Fibroblast of peridontal ligament (primary cell): Measurements from ENCODE around the gene PRR9.
"Not testable (repeated sequence)": the region's sequence is repeated elsewhere in the genome, so short reads cannot be mapped to it uniquely, and the experiment has no call there.

Experiments
- DNase-seq: peaks from one replicate; pipeline ENCODE4 v3.0.0-alpha.2; 2010; ENCODE audit errors: extremely low read depth

PRR9 gene, protein sequence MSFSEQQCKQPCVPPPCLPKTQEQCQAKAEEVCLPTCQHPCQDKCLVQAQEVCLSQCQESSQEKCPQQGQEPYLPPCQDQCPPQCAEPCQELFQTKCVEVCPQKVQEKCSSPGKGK

DNA sequence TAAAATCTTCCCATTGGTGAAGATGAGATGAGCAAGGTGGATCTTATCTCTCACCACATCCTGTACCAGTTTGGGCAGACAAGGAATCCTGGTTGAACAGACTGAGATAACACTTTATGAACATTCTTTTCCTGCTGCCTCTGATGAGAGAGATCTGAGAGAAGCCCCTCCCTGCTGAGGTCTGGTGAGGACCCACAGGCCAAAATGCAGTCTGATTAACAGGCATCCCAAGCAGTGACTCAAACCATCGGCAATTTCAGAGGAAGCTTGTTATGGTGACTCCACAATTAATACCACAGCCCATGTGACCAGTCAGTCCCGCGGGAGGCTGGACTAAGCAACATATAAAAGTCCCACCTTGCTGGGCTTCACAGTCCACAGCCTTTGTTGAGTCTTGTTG, at the start of gene PRR9:
Gene PRR9 (plus strand): TSS at position 373 of the 400 bp plus-strand sequence. CDS start 561 bp downstream, outside the sequence.
- DNase-seq: no peak

DNA sequence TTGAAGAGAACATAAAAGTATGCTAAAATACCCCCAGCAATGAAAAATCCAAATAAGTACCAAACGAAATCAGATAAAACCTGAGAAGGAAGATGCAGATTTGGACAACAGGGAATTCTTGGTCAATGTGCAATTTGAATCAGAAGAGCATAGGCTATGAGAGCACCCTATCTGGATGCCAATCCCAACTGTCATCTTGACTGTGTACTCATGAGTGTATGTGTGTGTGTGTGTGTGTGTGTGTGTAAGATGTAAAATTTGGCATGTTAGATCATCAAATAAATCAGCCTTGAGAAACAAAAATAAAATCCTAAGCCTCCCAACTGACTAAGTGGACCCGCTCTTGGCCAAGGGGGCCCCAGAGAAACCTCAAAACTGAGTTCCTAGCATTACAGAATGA, 48.7 kb upstream of the PRR9 start:
- DNase-seq: no peak

DNA sequence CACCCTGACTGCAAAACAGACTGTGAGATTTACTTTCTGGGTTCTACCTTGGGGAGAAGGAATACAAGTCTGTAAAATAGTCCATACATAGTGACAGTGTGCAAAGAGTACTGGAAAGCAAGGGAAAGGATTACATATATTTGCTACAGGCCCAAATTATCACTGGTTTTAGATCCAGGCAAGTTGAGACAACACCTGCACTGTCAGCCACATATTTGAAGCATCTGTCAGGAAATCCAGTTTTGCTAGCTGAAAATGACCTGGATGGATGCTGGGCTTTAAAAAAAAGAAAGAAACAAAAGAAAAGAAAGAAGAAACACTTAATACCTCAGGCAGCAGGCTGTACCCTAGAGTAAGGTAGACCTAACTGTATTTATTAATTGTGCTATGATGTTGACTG, 42.8 kb upstream of the PRR9 start:
- no peak for DNase-seq

DNA sequence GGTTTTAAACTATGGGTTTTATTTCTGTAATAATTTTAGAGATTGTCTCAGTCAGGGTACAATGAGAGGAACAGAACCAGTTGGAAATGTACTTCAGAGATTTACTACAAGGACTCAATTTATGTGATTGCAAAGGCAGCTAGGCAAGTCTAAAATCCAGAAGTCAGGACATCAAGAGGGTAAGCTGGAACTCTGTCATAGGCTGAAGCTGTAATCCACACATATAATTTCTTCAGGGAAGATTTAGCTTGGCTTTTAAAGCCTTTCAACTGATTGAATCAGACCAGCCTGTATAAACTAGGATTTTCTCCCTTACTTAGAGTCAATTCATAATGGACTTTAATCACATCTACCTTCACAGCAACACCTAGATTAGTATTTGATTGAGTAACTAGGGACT, 38.5 kb upstream of the PRR9 start:
- DNase-seq: no peak

DNA sequence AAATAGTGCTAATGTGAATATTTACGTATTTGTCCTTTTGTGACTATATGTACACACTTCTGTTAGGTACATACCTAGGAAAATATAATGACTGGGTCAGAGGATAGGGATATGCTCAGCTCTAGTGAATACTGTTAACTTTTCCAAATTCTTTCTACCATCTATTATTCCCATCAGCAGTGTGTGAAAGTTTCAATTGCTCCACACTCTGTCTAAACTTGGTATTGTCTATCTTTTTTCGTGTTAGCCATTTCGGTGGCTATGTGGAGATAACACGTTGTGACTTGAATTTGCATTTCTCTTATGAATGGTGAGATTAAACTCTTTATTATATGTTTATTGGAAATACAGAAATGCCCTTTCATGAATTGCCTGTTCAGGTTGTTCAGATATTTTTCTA, 36.8 kb upstream of the PRR9 start:
- no peak for DNase-seq

DNA sequence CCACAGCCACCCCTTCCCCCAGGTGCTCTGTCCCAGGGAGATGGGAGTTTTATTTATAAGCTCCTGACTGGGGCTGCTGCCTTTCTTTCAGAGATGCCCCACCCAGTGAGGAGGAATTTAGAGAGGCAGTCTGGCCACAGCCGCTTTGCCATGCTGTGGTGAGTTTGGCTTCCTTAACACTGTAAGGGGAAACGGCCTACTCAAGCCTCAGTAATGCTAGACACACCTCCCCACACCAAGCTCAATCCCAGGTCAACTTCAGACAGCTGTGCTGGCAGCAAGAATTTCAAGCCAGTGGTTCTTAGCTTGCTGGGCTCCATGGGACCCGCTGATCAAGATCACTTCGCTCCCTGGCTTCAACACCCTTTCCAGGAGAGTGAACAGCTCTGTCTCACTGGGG, 29.1 kb upstream of the PRR9 start:
- DNase-seq: not testable (repeated sequence)

DNA sequence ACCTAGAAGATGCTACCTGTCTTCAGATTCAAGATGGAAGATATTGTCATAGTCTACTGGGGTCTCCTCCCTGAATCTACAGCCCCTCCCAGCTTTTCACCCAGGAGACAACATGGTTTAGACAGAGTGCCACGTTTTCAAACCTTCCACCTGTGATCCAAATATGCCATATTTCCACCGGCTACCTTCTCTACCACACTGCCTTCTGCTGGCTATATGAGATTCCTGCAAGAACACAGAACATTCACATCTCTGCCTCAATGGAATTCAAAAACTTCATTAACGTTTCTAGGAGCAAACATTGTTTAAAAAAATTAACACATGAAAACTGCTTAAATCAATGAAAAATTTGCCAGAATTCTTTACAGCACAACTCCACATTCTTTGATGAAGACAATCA, 27.0 kb upstream of the PRR9 start:
- DNase-seq: no peak

DNA sequence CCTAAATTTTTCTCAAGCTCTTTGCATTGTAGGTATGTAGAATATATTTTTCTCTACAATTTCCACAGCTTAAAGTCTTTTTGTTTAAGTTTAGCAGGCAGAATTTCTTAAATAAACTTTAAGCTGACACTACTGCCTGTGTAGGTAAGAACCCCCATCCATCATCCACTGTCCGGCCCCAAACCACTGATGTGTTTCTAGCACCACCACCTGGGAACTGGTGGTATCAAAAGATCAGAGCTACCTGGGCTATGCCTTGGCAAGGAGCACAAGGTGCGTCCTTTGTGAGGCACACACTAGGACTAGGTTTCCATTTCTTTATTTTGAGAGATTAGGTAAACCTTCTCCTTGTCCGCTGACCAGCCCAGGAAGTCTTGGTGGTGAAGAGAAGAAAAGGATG, 24.7 kb upstream of the PRR9 start:
- no peak for DNase-seq

DNA sequence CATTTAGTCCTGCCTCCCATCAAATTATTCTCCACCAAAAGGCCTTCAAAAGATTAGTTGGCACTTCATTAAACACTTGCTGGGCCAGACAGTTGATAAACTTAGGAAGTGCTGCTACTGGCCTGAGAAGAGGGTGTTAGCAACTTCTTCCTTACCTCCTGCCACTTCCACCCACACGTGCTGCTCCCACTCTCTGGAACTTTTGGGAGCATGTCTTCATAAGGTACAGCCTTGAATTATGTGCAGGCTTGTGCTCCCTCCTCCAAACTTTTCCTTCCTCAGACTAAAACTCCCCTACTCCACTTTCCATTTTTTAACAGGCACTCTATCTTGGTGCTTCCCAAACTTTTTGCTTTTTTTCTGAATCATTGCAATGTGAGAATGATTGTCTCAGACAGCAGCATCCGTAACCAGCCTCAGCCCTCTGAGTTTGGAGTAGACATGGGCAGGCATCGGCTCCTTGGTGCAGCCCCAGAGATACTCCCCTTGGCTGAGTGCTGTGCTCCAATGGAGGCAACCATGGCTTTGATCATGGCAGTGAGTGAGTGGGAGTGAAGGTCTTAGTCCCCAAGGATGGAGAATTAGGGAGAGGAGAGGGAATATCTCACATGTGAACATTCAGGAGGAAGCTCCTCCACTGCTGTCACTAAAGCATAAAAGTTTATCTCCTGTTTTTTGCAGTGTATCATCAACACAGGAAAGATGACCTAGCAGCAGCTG, 22.9 kb upstream of the PRR9 start:
- DNase-seq: no peak

DNA sequence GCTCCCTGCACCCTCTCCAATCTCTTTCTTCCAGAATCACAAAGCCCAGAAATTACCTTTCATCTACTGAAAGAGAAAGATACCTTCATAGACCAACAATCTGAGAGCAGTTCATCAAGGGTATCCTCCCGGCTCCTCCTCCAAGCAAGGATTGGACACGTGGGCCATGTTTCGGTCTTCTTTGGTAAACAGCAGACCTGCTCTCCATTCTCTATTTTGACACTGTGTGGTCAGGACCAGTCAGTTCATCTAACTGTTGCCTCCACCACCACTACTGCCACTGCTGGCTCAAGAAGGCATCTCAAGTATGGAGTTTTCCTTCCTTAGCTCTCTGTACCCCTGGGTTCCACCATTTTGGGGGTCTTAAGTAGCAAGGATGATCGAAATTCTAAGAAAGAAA, 22.2 kb upstream of the PRR9 start:
- DNase-seq: no peak

DNA sequence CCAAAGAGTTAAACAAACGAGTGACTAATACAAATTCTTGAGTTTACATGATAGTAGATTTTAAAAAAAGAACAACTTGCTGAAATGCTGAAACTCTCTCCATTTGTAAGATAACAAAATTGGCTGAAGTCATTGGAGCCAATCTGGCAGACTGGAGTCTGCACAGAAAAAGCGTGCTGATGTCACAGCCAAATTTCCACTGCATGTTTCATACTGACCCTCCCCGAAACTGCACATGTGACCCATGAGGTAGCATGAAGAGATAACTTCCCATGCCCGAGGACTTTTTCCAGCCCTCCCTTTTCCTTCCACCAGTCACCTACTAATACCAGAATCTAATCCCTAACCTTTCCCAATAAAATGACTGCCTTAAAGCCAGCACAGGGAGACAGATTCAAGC, 15.4 kb upstream of the PRR9 start:
- no peak for DNase-seq

DNA sequence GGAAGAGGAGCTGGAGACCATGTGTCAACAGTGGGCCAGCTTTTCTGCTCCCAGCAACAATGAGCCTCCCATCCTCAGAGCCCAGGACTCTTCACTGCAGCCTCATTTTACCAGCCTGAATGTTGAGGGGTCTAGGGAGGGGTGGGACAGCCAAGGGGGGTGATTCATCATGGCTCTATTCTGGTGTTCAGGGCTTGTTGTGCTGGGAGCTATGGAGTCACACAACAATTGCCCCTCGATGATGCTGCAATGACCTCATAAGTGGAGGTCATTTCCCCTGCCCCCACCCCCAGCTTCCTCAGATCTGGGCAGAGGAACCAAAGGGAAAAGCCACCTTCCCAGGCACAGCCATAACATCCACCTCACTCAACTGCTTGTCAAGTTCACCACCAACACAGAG, 14.3 kb upstream of the PRR9 start, which contains the start of gene LELP1:
Gene LELP1 (plus strand): TSS at position 301 of the 400 bp plus-strand sequence. CDS start 1,278 bp downstream, outside the sequence.
- DNase-seq: no peak

DNA sequence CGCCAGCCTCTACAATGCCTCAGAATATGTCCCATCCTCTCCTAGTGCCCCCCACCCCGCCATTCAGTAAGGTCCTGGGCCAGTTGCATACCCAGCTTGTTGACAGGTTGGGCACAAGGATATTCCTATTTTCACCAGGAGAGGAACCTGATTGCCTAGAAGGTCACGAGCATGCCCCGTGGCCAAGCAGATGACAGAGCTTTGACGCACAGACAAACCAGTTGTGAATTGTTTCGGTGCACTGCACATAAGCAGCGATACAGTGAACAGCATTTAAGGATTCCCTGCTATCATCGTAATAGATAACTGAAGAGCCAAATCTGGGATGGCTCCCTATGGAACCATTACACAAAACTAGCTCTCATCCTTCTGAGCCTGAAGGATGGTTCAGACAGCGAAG, 10.8 kb upstream of the PRR9 start:
- no peak for DNase-seq

DNA sequence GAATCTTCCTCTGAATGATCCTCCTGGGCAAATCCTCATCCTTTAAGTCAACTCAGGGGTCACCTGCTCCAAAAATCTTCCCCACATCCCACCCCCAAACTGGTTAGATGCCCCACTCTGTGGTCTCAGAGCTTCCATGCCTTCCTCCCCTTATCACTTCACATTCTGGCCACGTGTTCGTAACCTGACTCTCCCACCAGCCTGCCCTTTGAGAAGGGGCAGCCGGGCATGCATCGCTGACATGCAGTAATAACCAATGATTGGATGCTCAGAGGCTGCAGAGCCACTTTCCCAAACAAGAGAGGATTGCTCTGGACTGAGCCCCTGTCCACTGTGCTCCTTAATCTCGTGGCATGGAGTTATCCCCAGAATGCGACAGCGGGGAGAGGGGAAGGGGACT, 7.2 kb upstream of the PRR9 start:
- DNase-seq: no peak

DNA sequence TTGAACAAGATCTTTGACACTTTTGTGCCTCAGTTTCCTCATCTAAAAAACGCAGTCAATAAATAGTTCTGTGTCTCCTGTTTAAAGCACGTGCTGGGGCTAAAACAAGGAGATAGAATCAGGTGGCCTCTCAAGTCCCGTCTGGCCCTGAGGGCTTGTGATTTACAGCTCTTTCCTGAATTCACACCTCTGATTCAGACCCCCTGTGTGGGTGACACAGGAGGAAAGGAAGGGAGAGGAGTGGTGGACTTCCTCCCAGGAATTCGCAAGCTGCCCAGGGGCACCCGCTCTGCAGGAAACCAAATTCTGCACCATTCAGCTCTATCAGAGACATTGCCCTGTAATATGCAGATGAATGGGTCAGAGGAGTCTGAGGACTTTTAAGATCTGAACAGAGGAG, 5.2 kb upstream of the PRR9 start:
- DNase-seq: no peak

DNA sequence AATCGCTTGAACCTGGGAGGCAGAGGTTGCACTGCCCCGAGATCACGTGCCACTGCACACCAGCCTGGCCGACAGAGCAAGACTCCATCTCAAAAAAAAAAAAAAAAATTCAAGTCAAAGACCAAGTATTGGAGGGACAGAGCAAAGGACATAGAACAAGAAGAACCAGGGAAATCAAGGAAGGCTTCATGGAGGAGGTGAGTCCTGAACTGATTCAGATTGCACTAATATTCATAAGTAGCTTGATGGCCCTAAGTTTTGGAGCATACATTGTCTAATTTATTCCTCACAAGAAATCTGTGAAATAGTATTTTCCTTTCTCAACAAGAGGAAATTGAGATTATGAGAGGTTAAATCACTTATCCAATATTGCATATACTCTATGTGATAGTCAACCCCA, 3.9 kb upstream of the PRR9 start:
- DNase-seq: no peak

DNA sequence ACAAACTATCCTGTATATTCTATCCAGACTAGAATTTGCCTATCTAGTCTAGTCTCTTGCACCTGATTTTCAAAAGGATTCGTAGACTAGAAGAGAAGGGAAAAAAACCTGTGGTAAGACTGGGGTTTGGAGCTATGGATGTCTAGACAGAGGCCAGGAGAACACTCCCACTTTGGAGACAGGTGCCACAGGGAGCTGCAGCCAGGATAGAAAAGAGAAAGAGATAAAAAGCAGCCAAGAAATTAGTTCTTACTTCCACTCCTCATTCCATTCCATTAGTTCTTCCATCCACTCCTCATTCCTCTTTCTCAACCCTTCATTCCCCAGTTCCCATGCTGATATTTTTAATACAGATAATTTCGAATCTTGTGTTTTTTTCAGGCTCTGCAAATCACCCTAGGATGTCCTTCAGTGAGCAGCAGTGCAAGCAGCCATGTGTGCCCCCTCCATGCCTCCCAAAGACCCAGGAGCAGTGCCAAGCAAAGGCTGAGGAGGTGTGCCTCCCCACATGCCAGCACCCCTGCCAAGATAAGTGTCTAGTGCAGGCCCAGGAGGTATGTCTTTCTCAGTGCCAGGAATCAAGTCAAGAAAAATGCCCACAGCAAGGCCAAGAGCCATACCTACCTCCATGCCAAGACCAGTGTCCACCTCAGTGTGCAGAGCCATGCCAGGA, 496 bp downstream of the PRR9 start:
- no peak for DNase-seq

DNA sequence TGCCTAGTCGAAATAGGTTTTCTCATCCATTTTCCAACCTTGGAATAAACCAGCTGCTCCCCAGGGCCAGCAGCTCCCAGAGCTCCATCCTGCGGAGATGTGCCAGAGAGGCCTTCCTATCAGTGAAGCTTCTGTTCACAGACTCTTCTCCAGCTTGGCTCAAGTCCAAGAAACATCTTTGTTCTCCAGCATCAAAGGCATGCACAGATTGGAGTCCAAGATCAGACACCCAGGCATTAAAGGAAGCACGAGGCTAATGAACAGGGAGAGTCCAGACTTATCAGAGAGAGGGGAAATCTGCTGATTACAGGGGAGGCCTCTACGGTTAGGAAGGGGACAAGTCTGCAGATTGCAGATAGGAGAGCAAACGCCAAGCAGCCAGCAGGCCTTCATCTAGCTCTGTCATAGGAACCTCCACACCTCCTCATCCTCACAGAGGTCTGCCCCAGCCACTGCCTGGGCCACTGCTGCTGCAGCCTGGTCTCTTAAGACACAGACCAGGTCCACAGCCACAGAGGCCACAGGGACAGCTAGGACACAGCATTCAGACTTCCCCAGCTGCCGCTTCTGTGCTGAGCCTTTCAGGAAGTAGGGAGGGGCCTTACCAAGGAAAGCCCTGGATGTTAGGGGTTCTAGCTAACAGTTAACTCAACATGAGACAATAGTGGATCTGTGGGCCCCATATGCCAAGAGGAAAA, 3.4 kb downstream of the PRR9 start:
- DNase-seq: no peak

DNA sequence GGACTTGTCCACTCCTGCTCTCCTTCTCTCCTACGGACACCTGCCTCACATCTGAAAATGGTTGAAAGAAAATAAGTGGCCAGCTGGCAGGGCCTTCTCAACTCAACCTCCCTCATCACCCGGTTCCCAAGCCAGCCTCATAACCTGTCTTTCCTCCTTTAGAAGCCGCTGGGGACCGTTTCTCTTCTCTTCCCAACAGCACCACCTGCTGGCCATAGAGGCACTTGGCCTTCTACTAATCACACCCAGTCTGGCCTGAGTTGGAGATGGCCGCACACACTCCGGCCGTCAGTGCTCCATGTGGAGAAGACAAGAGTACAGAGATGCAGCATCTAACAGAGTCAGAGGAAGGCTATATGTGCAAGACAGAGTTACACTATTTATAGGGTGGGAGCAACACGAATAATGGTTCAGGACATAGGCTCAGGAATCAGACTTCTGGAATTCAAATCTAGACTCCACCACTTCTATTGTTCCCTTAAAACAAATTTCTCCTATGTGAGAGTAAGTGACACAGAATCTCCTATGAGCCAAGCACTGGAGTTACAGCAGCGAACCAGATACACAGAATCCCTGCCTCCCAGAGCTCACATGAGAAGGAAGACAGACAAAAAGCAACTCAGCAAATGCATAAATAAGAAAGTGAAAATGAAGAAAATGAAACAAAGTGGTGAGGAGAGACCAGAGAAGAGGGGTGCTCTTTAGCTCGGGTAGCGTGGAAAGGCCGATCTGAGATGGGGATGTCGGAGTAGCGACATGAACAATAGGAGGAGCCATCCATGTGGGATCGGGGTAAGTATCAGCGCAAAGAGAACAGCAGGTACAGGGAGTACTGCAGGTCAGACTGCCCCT, 5.9 kb downstream of the PRR9 start:
- DNase-seq: peak; percentile 45

DNA sequence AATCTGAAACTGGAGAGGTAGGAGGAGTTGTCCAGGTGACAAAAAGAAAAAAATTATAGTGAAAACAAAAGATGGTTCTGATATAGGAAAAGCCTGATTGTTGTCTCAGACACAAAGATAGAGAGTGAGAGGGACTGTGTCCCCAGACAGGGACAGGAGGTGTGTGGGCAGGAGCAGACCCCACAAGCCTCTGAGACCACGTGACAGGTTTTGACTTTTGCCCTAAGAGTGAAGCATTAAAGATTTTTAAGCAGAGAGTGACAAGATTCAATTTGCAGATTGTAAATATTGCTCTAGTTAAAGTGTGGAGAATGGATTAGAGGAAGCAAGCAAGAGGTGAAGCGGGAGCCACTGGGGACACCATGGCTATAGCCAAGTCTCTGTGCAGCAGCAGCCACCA, 10.4 kb downstream of the PRR9 start:
- no peak for DNase-seq

DNA sequence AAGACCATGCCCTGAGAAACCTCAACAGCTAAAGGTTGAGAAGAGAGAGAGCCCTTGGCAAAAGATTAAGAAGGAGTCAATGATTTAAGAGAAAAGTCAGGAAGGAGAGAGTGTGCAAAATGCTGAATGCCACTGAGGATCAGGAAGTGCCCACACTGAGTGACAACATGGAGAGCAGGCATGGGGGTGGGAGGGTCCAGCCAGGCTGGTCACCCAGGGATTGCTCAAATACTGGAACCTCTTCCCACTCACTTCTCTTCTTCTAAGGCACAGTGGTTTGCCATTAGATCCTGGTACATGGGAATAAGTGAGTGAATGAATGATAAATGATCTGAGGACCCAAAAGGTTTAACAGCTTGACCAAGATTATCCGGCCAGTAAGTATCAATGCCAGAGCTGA, 11.1 kb downstream of the PRR9 start:
- DNase-seq: no peak
